Measurements from ENCODE around the gene RECK.

RECK gene

GRCh38 chr9:36040271-36040925 lies 3.7 kb downstream of the RECK start:
- H3K4me3 ChIP-seq (replicated peaks; ENCODE audit: low read depth, low read length) = peak overlapping the region; percentile 57; the same call in 1 of the 2 replicates
- no peak for DNase-seq (ENCODE audit: extremely low read depth, low read depth)
- TF ChIP-seq CTCF (IDR thresholded peaks at IDR 0.05; ENCODE audit: low read depth, low read length, missing control alignments) = no peak

- TF ChIP-seq CTCF (IDR thresholded peaks at IDR 0.05; ENCODE audit: low read depth, low read length, missing control alignments) = no peak
- no peak overlapping the region for H3K4me3 ChIP-seq (replicated peaks; ENCODE audit: low read depth, low read length)
- no peak for DNase-seq (ENCODE audit: extremely low read depth, low read depth)
Observed at GRCh38 chr9:36041506-36041905, 4.8 kb downstream of the RECK start.

- H3K4me3 ChIP-seq (replicated peaks; ENCODE audit: low read depth, low read length) = no peak overlapping the region
- DNase-seq (ENCODE audit: extremely low read depth, low read depth) = no peak
- TF ChIP-seq CTCF (IDR thresholded peaks at IDR 0.05; ENCODE audit: low read depth, low read length, missing control alignments) = no peak
Observed at GRCh38 chr9:36045610-36046009, 8.9 kb downstream of the RECK start.

- DNase-seq (ENCODE audit: extremely low read depth, low read depth) = no peak
- H3K4me3 ChIP-seq (replicated peaks; ENCODE audit: low read depth, low read length) = no peak overlapping the region
- TF ChIP-seq CTCF (IDR thresholded peaks at IDR 0.05; ENCODE audit: low read depth, low read length, missing control alignments) = no peak
Observed at GRCh38 chr9:36046923-36047322, 10.2 kb downstream of the RECK start.

- DNase-seq (ENCODE audit: extremely low read depth, low read depth) = no peak
- no peak for TF ChIP-seq CTCF (IDR thresholded peaks at IDR 0.05; ENCODE audit: low read depth, low read length, missing control alignments)
Observed at GRCh38 chr9:36049408-36049807, 12.7 kb downstream of the RECK start.

GRCh38 chr9:36050476-36050875 lies 13.8 kb downstream of the RECK start:
- no peak for TF ChIP-seq CTCF (IDR thresholded peaks at IDR 0.05; ENCODE audit: low read depth, low read length, missing control alignments)
- no peak overlapping the region for H3K4me3 ChIP-seq (replicated peaks; ENCODE audit: low read depth, low read length)
- no peak for DNase-seq (ENCODE audit: extremely low read depth, low read depth)

More at GRCh38 chr9:36049408-36049807, 12.7 kb downstream of the RECK start:
- H3K4me3 ChIP-seq (replicated peaks; ENCODE audit: low read depth, low read length) = no peak overlapping the region

GRCh38 chr9:36051317-36051716 lies 14.6 kb downstream of the RECK start:
- no peak overlapping the region for H3K4me3 ChIP-seq (replicated peaks; ENCODE audit: low read depth, low read length)
- TF ChIP-seq CTCF (IDR thresholded peaks at IDR 0.05; ENCODE audit: low read depth, low read length, missing control alignments) = no peak
- no peak for DNase-seq (ENCODE audit: extremely low read depth, low read depth)
